Stimulated activated CD8-positive, alpha-beta memory T cell treated with anti-CD3 and anti-CD28 coated beads, Interleukin-4, amount 100 ng/mL, for 24 hours (primary cell): ENCODE data around the gene RARRES1.

Experiments
- DNase-seq: peaks from one replicate; pipeline ENCODE4 v3.0.0-alpha.2; 2020; ENCODE audit warnings: low read depth

Gene RARRES1

GRCh38 chr3:158735296-158736033, 3.2 kb upstream of the RARRES1 start:
- DNase-seq: no peak

- no peak for DNase-seq
These were observed 1.4 kb upstream of the RARRES1 start for GRCh38 chr3:158733656-158734055.

- no peak for DNase-seq
These were observed 571 bp upstream of the RARRES1 start for GRCh38 chr3:158732856-158733200.

DNA sequence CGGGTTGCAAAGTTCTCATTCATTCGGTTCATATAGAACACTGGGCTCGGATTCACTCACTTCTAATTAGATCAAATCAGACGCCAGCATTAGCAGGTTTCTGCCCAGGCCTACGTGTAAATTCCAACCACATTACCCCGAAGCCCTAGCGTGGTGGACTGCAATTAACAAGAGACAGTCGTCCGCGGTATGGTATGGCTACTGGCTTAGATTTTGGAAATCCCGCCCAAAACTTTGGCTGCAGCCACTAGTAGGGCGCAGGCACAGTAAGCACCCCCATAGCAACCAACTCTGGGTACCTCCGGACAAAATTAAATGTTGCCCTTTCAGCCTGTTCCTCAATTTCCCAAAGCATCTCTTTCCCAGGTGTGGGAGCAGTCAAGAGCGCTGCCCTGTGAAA, 771 bp downstream of the RARRES1 start:
- no peak for DNase-seq

GRCh38 chr3:158728851-158729250, 3.4 kb downstream of the RARRES1 start:
- DNase-seq: no peak

GRCh38 chr3:158728061-158728377, 4.2 kb downstream of the RARRES1 start:
- no peak for DNase-seq

GRCh38 chr3:158727206-158728060, 4.8 kb downstream of the RARRES1 start:
- DNase-seq: no peak

- no peak for DNase-seq
These were observed 6.8 kb downstream of the RARRES1 start for GRCh38 chr3:158725348-158726011.

- DNase-seq: no peak
These were observed 8.3 kb downstream of the RARRES1 start for GRCh38 chr3:158723991-158724390.

DNA sequence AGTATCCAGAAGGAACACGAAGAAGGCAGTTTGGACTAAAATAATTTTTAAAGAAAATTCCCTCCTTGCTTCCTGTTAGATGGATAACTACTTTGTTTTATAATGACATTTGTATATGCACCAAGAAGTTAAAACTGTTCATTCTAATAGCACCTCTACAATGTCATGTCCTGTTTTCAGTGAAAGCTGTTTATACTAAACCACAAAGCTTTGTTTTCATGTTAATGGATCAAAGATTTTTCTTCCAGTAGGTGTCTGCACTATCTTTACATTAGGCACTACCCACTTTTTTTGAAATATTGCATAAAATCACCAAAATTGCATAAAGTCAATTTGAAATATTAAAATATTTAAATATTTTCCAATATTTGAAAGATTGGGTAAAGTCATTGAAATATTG, 10.1 kb downstream of the RARRES1 start:
- DNase-seq: no peak

DNA sequence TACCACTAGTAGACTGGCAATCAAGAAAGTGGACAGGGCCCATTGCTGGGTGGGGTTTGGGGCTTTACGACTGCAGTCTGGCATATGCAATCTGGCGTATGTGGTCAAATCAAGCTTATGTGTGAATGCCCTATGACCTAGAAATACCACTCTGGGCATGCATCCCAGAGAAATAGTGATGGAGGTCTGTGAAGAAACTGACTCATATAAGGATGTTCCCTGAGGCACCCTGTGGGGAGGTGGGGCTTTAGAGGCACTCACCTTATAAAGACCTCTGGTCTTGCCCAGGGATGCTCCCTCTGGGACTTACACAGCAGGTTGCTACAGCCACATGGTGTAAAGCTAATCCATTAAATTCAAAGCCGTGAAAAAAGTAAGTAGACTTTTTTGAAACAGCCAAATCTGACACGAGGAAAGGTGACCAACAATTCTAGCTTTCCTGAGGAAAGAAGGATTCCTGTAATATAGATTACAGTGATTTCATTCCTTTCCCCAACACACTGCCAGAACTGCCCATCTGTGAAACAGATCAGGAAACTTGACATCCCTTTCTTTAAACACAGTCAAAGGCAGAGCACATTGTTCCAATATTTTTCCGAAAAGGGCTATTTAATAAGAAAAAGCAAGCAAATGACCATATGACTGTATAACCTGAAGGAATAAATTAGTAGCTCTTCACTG, 13.6 kb downstream of the RARRES1 start:
- DNase-seq: no peak

DNA sequence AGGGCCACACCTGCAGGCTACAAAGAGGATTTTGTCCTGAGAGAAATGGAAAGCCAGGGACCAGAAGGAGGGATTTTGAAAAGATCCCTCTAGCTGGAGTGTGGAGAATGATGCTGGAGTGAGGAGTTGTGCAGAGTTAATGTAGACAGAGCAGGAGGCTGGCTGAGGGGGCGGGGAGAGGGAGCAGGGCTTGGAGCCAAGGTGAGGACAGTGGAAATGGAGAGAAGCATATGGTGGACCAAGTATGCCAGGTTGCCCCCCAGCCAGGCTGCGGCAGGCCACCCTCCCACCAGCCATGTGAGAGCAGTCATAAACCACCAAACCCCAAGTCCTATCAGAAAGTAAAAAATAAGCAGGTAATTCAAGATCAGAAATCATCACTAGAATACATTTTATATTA, 14.7 kb downstream of the RARRES1 start:
- no peak for DNase-seq

GRCh38 chr3:158713094-158713499, 19.2 kb downstream of the RARRES1 start:
- DNase-seq: no peak

- no peak for DNase-seq
These were observed 19.8 kb downstream of the RARRES1 start for GRCh38 chr3:158712443-158712842.

DNA sequence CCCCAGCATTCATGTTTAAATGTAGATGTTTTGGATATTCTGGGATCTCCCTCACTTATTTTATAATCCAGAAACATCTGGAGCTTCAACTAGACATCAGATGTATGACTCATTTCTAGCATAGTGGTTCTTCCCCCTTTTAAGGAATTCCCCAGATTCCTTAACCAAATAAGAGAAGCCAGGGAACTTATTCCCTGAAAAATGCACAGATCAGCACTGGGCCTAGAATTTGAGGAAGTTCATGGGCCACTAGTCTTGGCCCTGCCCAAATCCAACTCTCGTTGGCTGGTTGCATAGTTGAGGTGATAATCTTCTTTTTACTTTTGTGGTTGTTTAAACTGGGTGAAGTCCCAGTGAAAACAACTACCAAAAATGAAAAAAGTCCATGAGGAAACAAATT, 20.4 kb downstream of the RARRES1 start:
- no peak for DNase-seq

GRCh38 chr3:158710601-158711000, 21.7 kb downstream of the RARRES1 start:
- DNase-seq: no peak

DNA sequence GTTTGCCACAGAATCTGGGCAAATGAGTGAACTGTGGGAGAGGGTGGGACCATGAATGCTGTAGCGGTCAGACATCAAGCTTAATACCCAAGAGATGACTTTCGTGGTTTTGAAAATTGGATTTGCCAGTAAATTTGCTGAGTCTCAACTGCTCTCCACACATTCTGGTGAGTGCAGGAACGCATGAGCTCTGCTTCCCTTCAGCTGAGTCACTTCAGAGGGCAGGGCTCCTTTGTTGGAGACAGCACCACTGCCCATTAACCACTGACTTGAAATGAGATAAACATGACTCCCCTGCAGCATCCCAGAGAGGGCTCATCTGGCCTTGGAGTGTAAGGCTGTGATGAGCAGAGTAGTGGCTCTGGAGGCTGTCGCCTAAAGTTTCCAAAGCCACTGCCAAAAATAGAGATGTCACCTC, 22.6 kb downstream of the RARRES1 start:
- DNase-seq: no peak

- no peak for DNase-seq
These were observed 28.7 kb downstream of the RARRES1 start for GRCh38 chr3:158703566-158703965.

- no peak for DNase-seq
These were observed 29.3 kb downstream of the RARRES1 start for GRCh38 chr3:158702815-158703481.

DNA sequence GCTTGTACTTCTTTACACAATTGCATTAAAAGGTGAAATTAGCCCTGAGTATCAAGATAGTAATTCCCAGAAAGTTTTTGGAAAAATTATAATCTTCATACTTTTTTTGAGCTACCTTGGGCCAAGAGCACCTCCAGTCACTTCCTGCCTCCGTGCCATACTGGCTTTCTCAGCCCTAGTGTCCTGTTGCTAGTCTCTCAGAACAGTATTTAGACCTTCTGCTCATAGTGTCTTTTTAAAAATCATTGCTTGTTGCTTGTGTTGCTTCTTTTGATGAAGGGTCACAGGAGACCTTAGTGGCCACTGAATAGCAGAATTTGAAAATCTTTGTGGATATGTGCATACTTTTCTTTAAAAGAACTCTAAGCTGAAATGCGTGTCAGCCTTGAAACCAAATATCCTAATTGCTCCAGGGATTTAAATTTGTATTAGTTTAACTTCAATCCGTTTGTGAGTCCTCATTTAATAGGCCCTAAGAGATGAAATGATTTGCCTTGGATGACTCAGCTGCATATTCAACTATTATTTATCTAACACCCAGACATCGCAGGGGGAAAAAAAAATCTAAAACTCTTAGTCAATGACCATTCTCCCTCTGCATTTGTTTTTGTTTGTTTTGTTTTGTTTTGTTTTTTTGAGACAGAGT, 30.7 kb downstream of the RARRES1 start:
- DNase-seq: no peak

- no peak for DNase-seq
These were observed 31.7 kb downstream of the RARRES1 start for GRCh38 chr3:158700559-158700958.
